Inflammatory macrophage (primary cell): ENCODE results near the gene BAIAP2.
"Not testable (repeated sequence)": the region's sequence is repeated elsewhere in the genome, so short reads cannot be mapped to it uniquely, and the experiment has no call there.

Experiments used
- DNase-seq, 2 donors: peaks; one replicate each; pipeline ENCODE4 v3.0.0-alpha.2; 2020 to 2022

Gene BAIAP2

GRCh38 chr17:81143200-81143527 is 108.2 kb downstream of the BAIAP2 start:
- no peak for DNase-seq

DNA sequence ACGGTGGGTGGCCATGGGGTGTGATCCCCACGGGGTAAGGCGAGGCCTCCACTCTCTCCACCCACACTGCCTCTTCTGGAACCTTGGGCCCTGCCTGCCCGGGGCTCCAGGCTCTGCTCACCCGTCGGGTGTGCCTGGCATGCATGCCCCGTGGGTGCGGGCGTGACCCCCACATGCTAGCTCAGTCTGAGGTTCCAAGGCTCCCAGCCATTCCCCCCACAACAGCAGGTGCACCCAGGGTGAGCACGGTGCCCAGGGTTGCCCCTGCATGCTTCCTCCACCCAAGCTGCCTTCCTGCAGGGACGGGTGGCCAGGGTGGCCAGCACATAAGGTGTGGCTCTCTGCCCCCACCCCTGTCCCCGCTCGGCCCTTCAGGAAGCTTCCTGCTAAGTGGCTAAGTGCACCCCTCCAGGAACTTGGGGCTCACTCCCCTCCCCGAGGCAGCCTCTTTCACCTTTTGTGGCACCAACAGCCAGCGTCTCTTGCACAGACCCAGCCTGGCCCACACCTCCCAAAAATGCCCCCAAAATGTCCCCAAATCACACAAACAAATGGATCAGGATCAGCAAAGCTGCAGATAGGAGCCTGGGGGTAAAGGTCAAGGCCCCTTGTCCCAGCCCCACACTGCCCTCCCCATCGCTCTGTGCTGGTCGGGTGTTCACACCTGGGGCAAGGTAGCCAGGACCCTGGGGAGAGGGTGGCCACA is 108.9 kb downstream of the BAIAP2 start:
- no peak for DNase-seq

DNA sequence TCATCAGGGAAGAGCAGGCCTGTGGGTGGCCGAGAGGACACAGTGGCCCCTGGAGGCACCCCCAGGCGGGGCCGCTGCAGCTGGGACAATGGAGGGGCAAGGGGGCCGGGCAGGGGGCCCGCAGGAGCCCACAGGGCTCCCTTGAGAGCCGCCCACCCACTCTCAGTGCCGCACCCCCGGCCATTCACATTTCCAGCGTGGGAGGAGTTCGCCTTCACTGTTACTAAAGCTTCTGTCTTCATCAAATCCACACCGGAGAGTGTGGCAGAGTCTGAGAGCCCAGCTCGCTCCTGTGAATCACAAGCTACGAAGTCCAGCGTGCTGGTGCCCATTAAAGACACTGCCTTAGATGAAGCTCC is 109.5 kb downstream of the BAIAP2 start:
- DNase-seq: no peak

DNA sequence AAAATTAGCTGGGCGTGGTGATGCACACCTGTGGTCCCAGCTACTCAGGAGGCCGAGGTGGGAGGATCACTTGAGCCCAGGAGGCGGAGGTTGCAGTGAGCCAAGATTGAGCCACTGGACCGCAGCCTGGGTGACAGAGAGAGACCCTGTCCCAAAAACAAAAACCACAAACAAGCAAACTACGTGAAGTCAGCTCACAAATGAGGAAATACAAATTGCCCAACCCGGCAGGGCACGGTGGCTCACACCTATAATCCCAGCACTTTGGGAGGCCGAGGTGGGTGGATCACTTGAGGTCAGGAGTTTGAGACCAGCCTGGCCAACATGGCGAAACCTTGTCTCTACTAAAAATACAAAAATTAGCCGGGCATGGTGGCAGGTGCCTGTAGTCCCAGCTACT is 111.3 kb downstream of the BAIAP2 start:
- not testable (repeated sequence) for DNase-seq

DNA sequence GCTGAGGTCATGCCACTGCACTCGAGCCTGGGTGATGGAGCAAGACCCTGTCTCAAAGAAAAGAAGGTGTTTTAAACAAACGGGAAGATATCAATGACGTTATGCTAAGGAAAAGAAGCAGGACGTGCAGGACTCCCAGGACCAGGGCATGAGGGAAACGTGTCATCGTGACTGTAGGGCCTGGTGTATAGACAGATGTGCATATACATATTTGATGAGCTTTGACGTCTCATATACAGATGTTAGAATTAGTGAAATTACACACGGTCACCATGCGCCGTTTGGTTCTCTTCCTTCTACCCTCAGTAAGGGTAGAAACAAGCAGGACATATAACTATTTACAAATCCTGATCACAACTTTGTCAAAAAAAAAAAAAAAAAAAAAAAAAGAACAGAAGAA is 112.8 kb downstream of the BAIAP2 start:
- DNase-seq: no peak

GRCh38 chr17:81148571-81148970 is 113.6 kb downstream of the BAIAP2 start:
- DNase-seq: no peak

- peak; percentile 63 to 82 for DNase-seq
These were observed 114.1 kb downstream of the BAIAP2 start for GRCh38 chr17:81148986-81149533.

- DNase-seq: peak; percentile 75 to 76
These were observed 115.6 kb downstream of the BAIAP2 start for GRCh38 chr17:81150377-81151077.

DNA sequence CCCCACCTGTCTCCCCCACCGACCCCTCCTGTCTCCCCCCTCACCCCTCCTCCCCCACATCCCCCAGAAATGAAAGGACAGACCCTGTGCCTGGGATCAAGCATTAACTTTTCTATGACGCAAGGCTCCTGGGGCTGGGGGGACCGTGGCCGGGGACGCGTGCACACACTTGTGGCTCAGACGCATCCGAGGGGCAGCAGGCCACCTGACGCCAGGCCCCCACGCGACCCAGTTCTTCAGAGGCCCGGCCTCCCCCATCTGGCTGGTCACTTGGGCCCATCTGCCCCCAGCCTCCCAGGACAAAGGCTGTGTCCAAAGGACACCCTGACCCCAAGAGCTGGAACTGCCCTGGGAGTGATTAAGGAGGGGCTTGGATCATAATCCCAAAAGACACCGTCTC is 116.3 kb downstream of the BAIAP2 start:
- DNase-seq: no peak

DNA sequence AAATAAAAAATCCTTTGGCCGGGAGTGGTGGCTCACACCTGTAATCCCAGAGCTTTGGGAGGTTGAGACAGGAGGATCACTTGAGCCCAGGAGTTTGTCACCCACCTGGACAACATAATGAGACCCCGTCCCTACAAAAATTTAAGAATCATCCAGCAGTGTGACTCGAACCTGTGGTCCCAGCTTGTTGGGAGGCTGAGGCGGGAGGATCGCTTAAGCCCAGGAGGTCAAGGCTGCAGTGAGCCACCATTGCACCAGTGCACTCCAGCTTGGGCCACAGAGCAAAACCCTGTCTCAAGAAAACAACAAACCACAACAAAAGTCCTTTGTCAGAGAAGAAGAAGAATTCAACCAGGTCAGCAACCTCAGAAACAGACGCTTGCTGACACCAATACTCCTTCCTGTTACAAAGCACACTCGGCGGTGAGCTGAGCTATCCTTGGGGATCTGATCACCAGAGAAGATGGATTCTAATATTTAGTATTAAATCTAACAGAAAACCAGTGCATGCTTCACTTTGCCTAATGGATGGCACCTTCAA is 117.4 kb downstream of the BAIAP2 start:
- peak; percentile 11 to 19 for DNase-seq

GRCh38 chr17:81153340-81153803 is 118.4 kb downstream of the BAIAP2 start:
- peak; percentile 94 to 96 for DNase-seq

GRCh38 chr17:81154016-81154415 is 119.1 kb downstream of the BAIAP2 start:
- DNase-seq: not testable (repeated sequence)

- peak; percentile 77 to 79 for DNase-seq
These were observed 120.0 kb downstream of the BAIAP2 start for GRCh38 chr17:81154961-81155360.

DNA sequence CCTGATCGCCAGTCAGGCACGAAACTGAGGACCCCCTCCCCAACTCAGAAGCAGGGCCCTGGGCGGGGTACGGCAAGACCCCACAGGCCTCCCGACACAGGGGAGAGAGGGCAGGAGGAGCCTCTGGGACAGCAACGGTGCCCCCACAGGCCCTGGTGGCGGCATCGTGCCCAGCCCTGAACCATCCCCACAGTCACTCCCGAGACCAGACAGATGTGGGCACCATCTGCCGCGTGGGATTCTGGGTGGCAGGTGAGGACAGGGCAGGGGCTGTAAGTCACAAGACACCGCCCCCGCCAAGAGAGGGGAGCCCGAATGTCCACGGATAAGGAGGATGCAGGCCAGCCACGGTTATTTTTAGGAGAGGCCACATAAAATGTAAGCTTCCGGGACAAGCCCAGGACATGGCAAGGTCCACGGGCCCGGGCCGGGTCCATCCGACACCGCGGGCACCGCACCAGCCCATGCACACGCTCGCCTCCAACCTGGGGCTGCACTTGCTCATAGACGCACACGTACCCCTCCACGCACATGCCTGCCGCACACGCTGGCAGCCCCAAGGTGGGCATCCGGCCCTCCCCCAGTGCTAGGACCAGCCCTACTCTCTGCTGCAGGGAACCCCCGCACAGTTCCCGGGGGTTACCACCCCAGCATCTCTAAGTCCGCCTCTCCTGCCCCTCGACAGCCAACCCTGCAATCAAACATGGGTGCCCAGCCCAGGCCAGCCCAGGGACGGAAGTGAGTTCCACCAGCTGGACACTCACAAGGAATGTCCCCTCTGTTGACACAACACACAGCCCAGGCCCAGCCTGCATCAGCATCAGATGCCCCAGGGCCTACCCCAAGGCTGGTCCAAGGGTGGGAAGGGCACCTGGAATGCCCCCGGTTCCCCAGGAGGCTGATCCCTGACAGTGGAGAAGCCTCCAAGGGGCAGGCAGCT is 122.2 kb downstream of the BAIAP2 start:
- DNase-seq: no peak

DNA sequence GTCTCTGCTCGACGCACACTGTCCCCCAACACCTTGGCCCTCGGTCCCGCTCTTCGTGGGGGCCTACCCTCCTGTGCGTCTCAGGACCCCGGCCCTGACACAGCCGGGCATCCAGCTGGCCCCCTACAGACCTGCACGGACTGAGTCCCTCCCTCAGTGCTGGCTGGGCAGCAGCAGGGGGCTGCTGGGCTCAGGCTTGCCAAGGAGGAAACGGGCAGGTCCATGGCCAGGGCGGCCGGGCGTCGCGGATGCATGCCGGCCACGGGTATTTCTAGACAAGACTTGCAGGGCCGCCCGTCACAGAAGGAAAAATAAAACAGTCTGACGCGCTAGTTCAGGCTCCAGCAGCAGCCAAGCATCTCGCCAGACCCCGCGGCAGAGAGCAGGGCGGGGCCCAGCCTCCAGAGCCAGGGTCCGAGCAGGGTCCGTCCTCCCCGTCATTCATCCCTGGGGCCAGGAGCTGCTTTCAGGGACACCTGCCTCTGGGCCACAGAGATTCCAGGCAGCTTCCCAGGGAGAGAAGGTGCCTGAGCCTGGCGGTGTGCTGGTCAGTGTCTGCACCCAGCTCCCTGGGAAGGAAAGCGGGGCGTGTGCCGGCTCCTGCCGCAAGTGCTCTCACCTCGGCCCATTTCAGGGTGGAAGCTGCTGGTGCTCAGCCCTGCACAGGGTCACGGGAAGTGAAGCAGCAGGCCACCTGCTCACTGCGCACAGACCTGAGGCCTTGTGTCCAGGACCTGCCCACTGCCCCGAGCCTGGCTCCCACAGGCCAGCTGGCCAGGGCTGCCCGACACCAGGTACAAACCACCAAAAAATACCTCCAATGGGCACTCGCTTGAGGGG is 123.1 kb downstream of the BAIAP2 start:
- no peak for DNase-seq

DNA sequence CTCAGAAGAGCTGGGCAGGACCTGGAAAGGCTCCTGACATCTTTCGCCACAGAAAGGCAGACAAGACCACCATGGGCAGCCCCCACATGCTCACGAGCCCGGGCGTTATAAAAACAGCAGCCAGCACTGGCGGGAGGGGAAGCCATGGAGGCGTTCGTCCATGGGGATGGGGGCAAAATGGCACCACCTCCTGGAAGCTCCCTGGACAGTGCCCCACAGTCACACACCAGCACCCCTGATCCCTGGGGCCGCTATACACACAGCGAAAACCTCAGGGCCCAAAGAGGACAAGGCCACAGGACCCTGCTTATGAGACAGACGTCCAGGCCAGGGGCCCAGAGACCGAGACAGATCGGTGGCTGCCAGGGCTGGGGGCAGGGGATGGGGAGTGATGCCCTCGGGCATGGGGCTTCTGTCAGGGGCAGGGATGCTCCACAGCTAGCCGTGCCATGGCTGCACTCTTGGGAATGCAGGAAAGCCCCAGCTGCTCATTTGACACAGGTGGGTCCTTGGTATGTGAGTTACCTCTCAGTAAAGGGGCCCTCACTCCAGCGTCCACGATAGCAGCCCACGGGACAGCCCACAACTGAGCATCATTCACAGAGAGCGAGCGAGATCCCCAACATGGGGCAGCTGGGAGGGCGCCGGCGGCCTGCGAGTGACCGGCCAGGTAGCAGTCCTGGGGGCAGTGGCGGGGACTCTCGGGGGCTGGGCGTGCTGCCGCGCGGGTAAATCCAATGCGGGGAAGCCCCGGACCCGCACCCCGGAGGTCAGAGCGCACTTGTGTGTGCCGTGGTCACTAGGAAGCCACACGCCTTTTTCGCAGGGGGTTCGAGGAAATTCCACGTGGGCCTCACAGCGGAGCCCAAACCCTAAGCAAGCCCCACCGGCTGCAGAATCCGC is 124.0 kb downstream of the BAIAP2 start:
- DNase-seq: no peak

- no peak for DNase-seq
These were observed 124.8 kb downstream of the BAIAP2 start for GRCh38 chr17:81159611-81160265.

- DNase-seq: peak; percentile 56 to 66
These were observed 125.4 kb downstream of the BAIAP2 start for GRCh38 chr17:81160306-81160705.

- no peak for DNase-seq
These were observed 125.9 kb downstream of the BAIAP2 start for GRCh38 chr17:81160747-81161453.
